Measurements from ENCODE around the gene CBFA2T3.

The CBFA2T3 gene

DNA sequence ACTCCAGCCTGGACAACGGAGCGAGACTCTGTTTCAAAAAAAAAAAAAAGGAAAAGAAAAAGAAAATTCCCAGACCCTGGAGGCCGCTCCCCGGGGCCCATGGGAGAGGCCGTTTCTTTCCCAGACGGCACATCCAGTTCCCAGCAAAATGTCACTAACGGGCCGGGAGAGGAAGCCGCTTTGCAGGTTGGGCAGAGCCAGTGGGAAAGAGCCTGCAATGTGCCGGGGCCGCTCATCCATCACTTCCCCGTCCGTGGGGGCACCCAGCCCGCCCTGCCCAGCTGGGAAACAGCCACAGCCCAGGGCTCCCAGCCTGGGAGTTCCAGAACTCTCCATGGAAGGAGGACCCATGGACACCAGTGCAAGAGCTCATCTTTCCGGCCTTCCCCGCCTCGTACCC, 68.7 kb downstream of the CBFA2T3 start:
- Histone ChIP-seq H3K4me1 (ENCODE audit: control insufficient read depth, insufficient read depth, low read length) (no peaks in the 10 kb centered on the region), H3K9ac (ENCODE audit: low read depth, low read length) (no peak overlapping the region), H3K4me3 (ENCODE audit: low read depth, low read length) (no peak overlapping the region), H3K27me3 (ENCODE audit: control insufficient read depth, insufficient read depth, low read length) (no peaks in the 10 kb centered on the region), H3K36me3 (ENCODE audit: control insufficient read depth, insufficient read depth, low read length) (no peaks in the 10 kb centered on the region), H3K9me3 (ENCODE audit: control insufficient read depth, insufficient read depth, low read length) (no peaks in the 10 kb centered on the region)

GRCh38 chr16:88907768-88908167, 69.2 kb downstream of the CBFA2T3 start:
- H3K27me3 ChIP-seq (ENCODE audit: control insufficient read depth, insufficient read depth, low read length), result no peaks in the 10 kb centered on the region
- no peak overlapping the region for H3K4me3 ChIP-seq (ENCODE audit: low read depth, low read length)
- H3K36me3 ChIP-seq (ENCODE audit: control insufficient read depth, insufficient read depth, low read length), result no peaks in the 10 kb centered on the region

GRCh38 chr16:88906535-88907105, 70.4 kb downstream of the CBFA2T3 start:
- Histone ChIP-seq H3K9me3 (ENCODE audit: control insufficient read depth, insufficient read depth, low read length) (no peaks in the 10 kb centered on the region), H3K4me3 (ENCODE audit: low read depth, low read length) (no peak overlapping the region), H3K36me3 (ENCODE audit: control insufficient read depth, insufficient read depth, low read length) (no peaks in the 10 kb centered on the region), H3K4me1 (ENCODE audit: control insufficient read depth, insufficient read depth, low read length) (no peaks in the 10 kb centered on the region), H3K27me3 (ENCODE audit: control insufficient read depth, insufficient read depth, low read length) (no peaks in the 10 kb centered on the region), H3K9ac (ENCODE audit: low read depth, low read length) (no peak overlapping the region)

More at GRCh38 chr16:88907768-88908167, 69.2 kb downstream of the CBFA2T3 start:
- H3K9me3 ChIP-seq (ENCODE audit: control insufficient read depth, insufficient read depth, low read length), result no peaks in the 10 kb centered on the region
- no peak overlapping the region for H3K9ac ChIP-seq (ENCODE audit: low read depth, low read length)
- H3K4me1 ChIP-seq (ENCODE audit: control insufficient read depth, insufficient read depth, low read length), result no peaks in the 10 kb centered on the region

GRCh38 chr16:88906020-88906419, 71.0 kb downstream of the CBFA2T3 start:
- Histone ChIP-seq H3K9ac (ENCODE audit: low read depth, low read length) (no peak overlapping the region), H3K27me3 (ENCODE audit: control insufficient read depth, insufficient read depth, low read length) (no peaks in the 10 kb centered on the region), H3K4me3 (ENCODE audit: low read depth, low read length) (no peak overlapping the region), H3K4me1 (ENCODE audit: control insufficient read depth, insufficient read depth, low read length) (no peaks in the 10 kb centered on the region), H3K9me3 (ENCODE audit: control insufficient read depth, insufficient read depth, low read length) (no peaks in the 10 kb centered on the region), H3K36me3 (ENCODE audit: control insufficient read depth, insufficient read depth, low read length) (no peaks in the 10 kb centered on the region)

- no peaks in the 10 kb centered on the region for H3K27me3 ChIP-seq (ENCODE audit: control insufficient read depth, insufficient read depth, low read length)
- H3K9me3 ChIP-seq (ENCODE audit: control insufficient read depth, insufficient read depth, low read length), result no peaks in the 10 kb centered on the region
- no peak overlapping the region for H3K4me3 ChIP-seq (ENCODE audit: low read depth, low read length)
- no peak overlapping the region for H3K9ac ChIP-seq (ENCODE audit: low read depth, low read length)
- no peaks in the 10 kb centered on the region for H3K4me1 ChIP-seq (ENCODE audit: control insufficient read depth, insufficient read depth, low read length)
- no peaks in the 10 kb centered on the region for H3K36me3 ChIP-seq (ENCODE audit: control insufficient read depth, insufficient read depth, low read length)
These were observed 71.4 kb downstream of the CBFA2T3 start for GRCh38 chr16:88905563-88905962.

- no peaks in the 10 kb centered on the region for H3K27me3 ChIP-seq (ENCODE audit: control insufficient read depth, insufficient read depth, low read length)
- no peaks in the 10 kb centered on the region for H3K36me3 ChIP-seq (ENCODE audit: control insufficient read depth, insufficient read depth, low read length)
- H3K4me3 ChIP-seq (ENCODE audit: low read depth, low read length), result no peak overlapping the region
- no peaks in the 10 kb centered on the region for H3K9me3 ChIP-seq (ENCODE audit: control insufficient read depth, insufficient read depth, low read length)
- H3K4me1 ChIP-seq (ENCODE audit: control insufficient read depth, insufficient read depth, low read length), result no peaks in the 10 kb centered on the region
- no peak overlapping the region for H3K9ac ChIP-seq (ENCODE audit: low read depth, low read length)
These were observed 72.2 kb downstream of the CBFA2T3 start for GRCh38 chr16:88904676-88905365.

- Histone ChIP-seq H3K9ac (ENCODE audit: low read depth, low read length) (no peak overlapping the region), H3K9me3 (ENCODE audit: control insufficient read depth, insufficient read depth, low read length) (no peaks in the 10 kb centered on the region), H3K36me3 (ENCODE audit: control insufficient read depth, insufficient read depth, low read length) (no peaks in the 10 kb centered on the region), H3K4me1 (ENCODE audit: control insufficient read depth, insufficient read depth, low read length) (no peaks in the 10 kb centered on the region), H3K27me3 (ENCODE audit: control insufficient read depth, insufficient read depth, low read length) (no peaks in the 10 kb centered on the region), H3K4me3 (ENCODE audit: low read depth, low read length) (no peak overlapping the region)
These were observed 73.7 kb downstream of the CBFA2T3 start for GRCh38 chr16:88903267-88903666.

DNA sequence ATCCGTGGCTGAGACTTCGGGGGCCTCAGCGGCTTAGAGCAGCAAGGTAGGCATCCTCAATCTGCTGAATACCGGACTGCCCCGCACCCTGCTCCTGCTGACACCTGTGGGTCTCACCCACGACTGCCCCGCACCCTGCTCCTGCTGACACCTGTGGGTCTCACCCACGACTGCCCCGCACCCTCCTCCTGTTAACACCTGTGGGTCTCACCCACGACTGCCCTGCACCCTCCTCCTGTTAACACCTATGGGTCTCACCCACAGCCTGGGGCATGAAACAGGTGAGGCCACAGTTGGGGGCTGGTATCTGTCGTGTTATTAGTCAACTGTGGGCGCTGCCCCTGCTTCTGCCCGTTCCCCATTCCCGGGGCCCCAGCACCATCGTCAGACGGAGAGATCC, 74.3 kb downstream of the CBFA2T3 start:
- Histone ChIP-seq H3K9me3 (ENCODE audit: control insufficient read depth, insufficient read depth, low read length) (no peaks in the 10 kb centered on the region), H3K9ac (ENCODE audit: low read depth, low read length) (no peak overlapping the region), H3K4me3 (ENCODE audit: low read depth, low read length) (no peak overlapping the region), H3K36me3 (ENCODE audit: control insufficient read depth, insufficient read depth, low read length) (no peaks in the 10 kb centered on the region), H3K27me3 (ENCODE audit: control insufficient read depth, insufficient read depth, low read length) (no peaks in the 10 kb centered on the region), H3K4me1 (ENCODE audit: control insufficient read depth, insufficient read depth, low read length) (no peaks in the 10 kb centered on the region)

DNA sequence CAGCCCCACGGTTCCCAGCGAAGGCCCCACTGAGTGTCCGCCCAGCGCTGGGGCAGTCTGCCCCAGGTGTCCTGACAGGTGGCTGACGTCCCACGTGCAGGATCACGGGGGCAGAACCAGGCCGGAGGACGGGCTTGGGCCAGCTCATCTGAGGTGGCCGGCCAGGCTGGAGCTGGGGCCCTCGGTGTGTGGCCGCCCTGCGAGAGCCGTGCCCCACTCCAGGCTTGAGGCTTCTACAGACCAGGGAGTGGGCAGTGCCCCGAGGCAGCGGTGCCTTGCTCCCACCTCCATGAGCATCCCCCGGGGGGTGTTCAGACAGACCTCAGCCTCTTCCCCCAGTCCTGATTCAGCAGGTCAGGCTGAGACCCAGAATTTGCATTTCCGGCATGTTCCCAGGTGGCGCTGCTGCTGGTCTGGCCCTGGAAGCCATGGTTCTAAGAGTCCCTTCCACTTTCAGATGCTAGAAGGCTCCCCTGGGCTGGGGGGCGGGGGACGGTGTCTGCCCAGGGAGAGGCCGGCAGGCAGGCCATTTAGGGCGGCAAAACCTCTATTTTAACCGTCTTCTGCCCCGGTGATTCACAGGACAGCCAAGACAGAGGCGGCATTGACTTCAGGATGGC, 75.2 kb downstream of the CBFA2T3 start:
- Histone ChIP-seq H3K4me3 (ENCODE audit: low read depth, low read length) (no peak overlapping the region), H3K9me3 (ENCODE audit: control insufficient read depth, insufficient read depth, low read length) (no peaks in the 10 kb centered on the region), H3K4me1 (ENCODE audit: control insufficient read depth, insufficient read depth, low read length) (no peaks in the 10 kb centered on the region), H3K36me3 (ENCODE audit: control insufficient read depth, insufficient read depth, low read length) (no peaks in the 10 kb centered on the region), H3K27me3 (ENCODE audit: control insufficient read depth, insufficient read depth, low read length) (no peaks in the 10 kb centered on the region), H3K9ac (ENCODE audit: low read depth, low read length) (no peak overlapping the region)

- Histone ChIP-seq H3K9ac (ENCODE audit: low read depth, low read length) (no peak overlapping the region), H3K36me3 (ENCODE audit: control insufficient read depth, insufficient read depth, low read length) (no peaks in the 10 kb centered on the region), H3K27me3 (ENCODE audit: control insufficient read depth, insufficient read depth, low read length) (no peaks in the 10 kb centered on the region), H3K4me1 (ENCODE audit: control insufficient read depth, insufficient read depth, low read length) (no peaks in the 10 kb centered on the region), H3K4me3 (ENCODE audit: low read depth, low read length) (no peak overlapping the region), H3K9me3 (ENCODE audit: control insufficient read depth, insufficient read depth, low read length) (no peaks in the 10 kb centered on the region)
These were observed 76.3 kb downstream of the CBFA2T3 start for GRCh38 chr16:88900662-88901052.

DNA sequence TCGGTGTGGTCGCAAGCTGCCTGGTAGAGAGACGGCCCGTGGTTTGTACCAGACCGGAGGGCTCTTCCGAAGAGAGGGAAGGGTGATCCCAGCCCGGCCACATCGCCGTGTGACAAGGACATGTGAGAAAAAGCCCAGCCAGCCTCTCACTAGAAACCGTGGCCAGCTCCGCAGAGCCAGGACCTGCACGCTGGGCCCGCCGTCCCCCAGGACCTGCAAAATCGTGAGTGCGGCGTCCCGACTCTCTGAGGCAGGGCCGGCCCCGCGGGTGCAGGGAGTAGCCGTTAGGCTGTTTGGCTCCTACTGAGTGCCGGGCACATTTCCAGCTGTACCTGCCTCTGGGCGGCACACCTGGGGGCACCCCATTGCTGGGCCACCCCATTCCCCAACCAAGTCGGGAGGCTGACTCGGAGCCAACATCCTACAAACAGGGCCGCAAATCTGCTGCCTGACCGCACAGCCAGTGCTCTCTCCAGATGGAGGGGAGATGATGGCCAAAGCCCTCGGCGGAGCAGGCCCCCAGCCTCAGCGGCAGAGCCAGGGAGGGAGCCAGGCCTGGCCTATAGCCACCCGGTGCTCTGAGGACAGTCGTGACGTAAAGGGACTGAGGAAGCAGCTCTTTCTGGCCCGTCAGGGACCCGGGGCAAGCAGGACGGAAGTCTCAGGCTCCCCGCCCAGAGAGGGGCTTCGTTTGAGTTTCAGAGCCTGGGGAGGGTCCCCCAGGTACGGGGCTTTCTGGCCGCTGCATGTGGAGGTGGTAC, 76.9 kb downstream of the CBFA2T3 start:
- H3K4me1 ChIP-seq (ENCODE audit: control insufficient read depth, insufficient read depth, low read length), result no peaks in the 10 kb centered on the region
- no peaks in the 10 kb centered on the region for H3K9me3 ChIP-seq (ENCODE audit: control insufficient read depth, insufficient read depth, low read length)
- H3K4me3 ChIP-seq (ENCODE audit: low read depth, low read length), result no peak overlapping the region
- H3K9ac ChIP-seq (ENCODE audit: low read depth, low read length), result no peak overlapping the region
- H3K27me3 ChIP-seq (ENCODE audit: control insufficient read depth, insufficient read depth, low read length), result no peaks in the 10 kb centered on the region
- H3K36me3 ChIP-seq (ENCODE audit: control insufficient read depth, insufficient read depth, low read length), result no peaks in the 10 kb centered on the region

Data from iPS-15b (cell line).